ENCODE data around the gene MIER2.

MIER2 gene

DNA sequence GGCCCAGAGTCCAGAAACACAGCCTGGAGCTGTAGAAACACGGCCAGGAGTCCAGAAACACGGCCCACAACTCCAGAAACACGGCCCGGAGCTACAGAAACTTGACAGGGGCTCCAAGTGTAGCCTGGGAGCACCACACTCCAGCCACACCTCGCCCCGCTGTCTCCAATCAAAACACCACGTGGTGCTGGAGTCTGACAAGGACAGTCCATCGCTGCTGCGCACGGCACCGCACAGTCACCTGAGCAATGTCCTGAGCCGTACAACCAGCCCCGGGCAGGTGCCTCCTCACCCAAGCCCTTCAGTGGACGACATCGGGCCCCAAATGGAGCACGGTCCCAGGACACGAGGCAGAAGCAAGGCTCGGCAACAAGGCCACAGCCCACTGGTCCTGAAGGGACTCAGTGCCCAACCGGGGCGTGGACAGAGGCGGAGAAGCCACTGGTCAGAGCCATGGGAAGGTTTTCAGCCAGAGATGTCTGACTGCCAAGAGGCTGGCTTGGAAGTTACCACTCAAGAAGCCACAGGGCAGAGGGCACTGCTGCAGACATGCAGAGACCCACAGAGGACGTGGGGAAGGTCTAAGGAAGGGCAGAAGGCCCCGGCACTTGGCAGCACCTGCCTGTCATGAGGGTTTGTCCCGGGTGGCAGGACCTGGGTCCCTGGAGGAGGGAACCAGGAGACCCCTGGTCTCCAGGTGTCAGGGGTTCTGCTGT, 33.7 kb downstream of the MIER2 start:
- Histone ChIP-seq H3K4me1 (ENCODE audit: low read depth, poor library complexity, severe bottlenecking) (no peaks in the 10 kb centered on the region), H4K20me1 (ENCODE audit: insufficient read depth) (no peaks in the 10 kb centered on the region), H3K4me2 (no peak overlapping the region), H3K79me2 (ENCODE audit: insufficient read depth, low read depth) (no peaks in the 10 kb centered on the region), H3K4me3 (IDR thresholded peaks at IDR 0.05; ENCODE audit: insufficient read depth, low read depth, low read length) (no peak overlapping the region), H3K36me3 (ENCODE audit: insufficient read depth) (no peaks in the 10 kb centered on the region), H3K9ac (no peak overlapping the region), H3K27ac (no peak overlapping the region), H3K27me3 (ENCODE audit: insufficient read depth, low read depth) (no peaks in the 10 kb centered on the region), H2AFZ (ENCODE audit: low read depth) (no peak overlapping the region)
- TF ChIP-seq, protein P1, sequence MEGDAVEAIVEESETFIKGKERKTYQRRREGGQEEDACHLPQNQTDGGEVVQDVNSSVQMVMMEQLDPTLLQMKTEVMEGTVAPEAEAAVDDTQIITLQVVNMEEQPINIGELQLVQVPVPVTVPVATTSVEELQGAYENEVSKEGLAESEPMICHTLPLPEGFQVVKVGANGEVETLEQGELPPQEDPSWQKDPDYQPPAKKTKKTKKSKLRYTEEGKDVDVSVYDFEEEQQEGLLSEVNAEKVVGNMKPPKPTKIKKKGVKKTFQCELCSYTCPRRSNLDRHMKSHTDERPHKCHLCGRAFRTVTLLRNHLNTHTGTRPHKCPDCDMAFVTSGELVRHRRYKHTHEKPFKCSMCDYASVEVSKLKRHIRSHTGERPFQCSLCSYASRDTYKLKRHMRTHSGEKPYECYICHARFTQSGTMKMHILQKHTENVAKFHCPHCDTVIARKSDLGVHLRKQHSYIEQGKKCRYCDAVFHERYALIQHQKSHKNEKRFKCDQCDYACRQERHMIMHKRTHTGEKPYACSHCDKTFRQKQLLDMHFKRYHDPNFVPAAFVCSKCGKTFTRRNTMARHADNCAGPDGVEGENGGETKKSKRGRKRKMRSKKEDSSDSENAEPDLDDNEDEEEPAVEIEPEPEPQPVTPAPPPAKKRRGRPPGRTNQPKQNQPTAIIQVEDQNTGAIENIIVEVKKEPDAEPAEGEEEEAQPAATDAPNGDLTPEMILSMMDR (conservative IDR thresholded peaks at IDR 0.05; ENCODE audit: low read depth, low read length) = no peak

DNA sequence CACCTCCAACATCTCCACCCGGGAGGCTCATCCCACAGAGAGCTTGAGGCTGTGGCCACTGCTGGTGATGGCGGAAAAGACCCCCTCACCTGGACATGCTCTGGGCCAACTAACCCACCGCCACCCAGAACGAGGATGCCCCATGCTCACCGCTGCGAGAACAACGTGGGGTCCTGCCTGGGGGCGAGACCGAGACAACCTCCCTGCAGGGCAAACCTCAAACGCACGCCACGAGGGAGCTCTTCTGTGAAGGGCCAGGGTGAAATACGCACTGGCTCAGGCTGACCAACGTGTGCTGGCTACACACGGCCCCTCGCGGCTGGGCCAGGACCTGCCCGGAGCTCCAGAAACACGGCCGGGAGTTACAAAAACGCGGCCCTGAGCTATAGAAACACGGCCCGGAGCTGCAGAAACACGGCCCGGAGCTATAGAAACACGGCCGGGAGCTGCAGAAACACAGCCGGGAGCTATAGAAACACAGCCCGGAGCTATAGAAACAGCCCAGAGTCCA, 34.4 kb downstream of the MIER2 start:
- H3K27me3 ChIP-seq (ENCODE audit: insufficient read depth, low read depth) = no peaks in the 10 kb centered on the region
- H3K4me1 ChIP-seq (ENCODE audit: low read depth, poor library complexity, severe bottlenecking) = no peaks in the 10 kb centered on the region
- H3K36me3 ChIP-seq (ENCODE audit: insufficient read depth) = no peaks in the 10 kb centered on the region
- H3K9ac ChIP-seq = no peak overlapping the region
- no peak overlapping the region for H2AFZ ChIP-seq (ENCODE audit: low read depth)
- H3K4me2 ChIP-seq = no peak overlapping the region
- H3K27ac ChIP-seq = no peak overlapping the region
- H3K4me3 ChIP-seq (IDR thresholded peaks at IDR 0.05; ENCODE audit: insufficient read depth, low read depth, low read length) = no peak overlapping the region
- H4K20me1 ChIP-seq (ENCODE audit: insufficient read depth) = no peaks in the 10 kb centered on the region
- no peaks in the 10 kb centered on the region for H3K79me2 ChIP-seq (ENCODE audit: insufficient read depth, low read depth)
- TF ChIP-seq, protein P1 (conservative IDR thresholded peaks at IDR 0.05; ENCODE audit: low read depth, low read length) = no peak

DNA sequence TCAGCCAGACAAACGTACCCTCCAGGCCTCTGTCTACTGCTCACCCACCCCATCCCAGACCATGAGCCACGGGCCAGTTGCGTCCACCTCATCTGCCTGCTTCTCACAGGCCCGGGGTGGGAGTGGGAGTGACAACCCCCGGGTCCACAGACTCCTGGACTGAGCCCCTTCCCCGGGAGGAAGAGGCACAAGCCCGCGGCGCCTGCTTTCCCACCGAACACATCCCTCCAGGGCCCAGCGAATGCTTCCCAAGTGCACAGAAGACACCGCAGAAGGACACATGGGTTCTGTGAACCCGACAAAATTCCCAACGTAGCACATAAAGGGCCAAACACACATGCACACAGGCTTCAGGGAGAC, 35.4 kb downstream of the MIER2 start:
- TF ChIP-seq, protein P1 (conservative IDR thresholded peaks at IDR 0.05; ENCODE audit: low read depth, low read length) = no peak
- H3K36me3 ChIP-seq (ENCODE audit: insufficient read depth) = no peaks in the 10 kb centered on the region
- H3K27ac ChIP-seq = no peak overlapping the region
- H3K4me1 ChIP-seq (ENCODE audit: low read depth, poor library complexity, severe bottlenecking) = no peaks in the 10 kb centered on the region
- no peak overlapping the region for H2AFZ ChIP-seq (ENCODE audit: low read depth)
- no peak overlapping the region for H3K4me3 ChIP-seq (IDR thresholded peaks at IDR 0.05; ENCODE audit: insufficient read depth, low read depth, low read length)
- H3K27me3 ChIP-seq (ENCODE audit: insufficient read depth, low read depth) = no peaks in the 10 kb centered on the region
- no peaks in the 10 kb centered on the region for H3K79me2 ChIP-seq (ENCODE audit: insufficient read depth, low read depth)
- H4K20me1 ChIP-seq (ENCODE audit: insufficient read depth) = no peaks in the 10 kb centered on the region
- H3K9ac ChIP-seq = no peak overlapping the region
- H3K4me2 ChIP-seq = no peak overlapping the region

DNA sequence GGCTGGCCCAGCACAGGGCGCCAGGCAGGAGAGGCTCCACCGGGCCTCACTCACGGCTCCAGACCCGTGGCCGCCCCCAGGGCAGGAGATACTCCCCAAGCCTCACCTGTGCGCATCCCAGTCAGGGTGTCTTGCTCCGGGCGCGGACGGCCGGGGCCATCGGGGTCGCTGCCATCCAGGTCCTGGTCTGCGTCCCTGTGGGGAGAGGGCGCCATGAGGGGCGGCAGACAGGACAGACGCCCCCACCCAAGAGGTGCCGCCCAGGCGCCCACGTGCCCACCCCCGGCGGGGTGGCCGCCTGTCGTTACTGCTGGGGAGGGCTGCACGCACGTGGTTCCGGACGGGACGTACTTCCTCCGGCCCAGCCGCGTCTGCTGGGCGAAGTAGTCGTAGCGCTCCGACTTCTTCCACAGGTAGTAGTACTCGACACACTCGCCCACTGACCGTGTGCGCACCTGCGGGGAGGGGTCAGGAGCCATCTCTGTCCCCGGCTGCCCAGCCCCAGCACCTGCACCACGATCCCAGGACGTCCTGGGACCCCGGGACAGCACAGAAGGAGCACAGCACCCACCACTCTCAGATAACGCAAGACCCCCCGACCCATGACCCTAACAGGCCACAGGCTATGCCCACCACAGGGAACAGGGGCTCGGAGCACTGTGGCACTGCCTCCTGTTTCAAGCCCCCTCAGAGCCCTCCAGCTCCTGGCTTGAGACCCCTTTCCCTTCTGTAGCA, 36.0 kb downstream of the MIER2 start:
- no peaks in the 10 kb centered on the region for H3K27me3 ChIP-seq (ENCODE audit: insufficient read depth, low read depth)
- no peaks in the 10 kb centered on the region for H4K20me1 ChIP-seq (ENCODE audit: insufficient read depth)
- TF ChIP-seq, protein P1 (conservative IDR thresholded peaks at IDR 0.05; ENCODE audit: low read depth, low read length) = no peak
- no peaks in the 10 kb centered on the region for H3K4me1 ChIP-seq (ENCODE audit: low read depth, poor library complexity, severe bottlenecking)
- no peaks in the 10 kb centered on the region for H3K36me3 ChIP-seq (ENCODE audit: insufficient read depth)
- H2AFZ ChIP-seq (ENCODE audit: low read depth) = no peak overlapping the region
- H3K9ac ChIP-seq = no peak overlapping the region
- no peaks in the 10 kb centered on the region for H3K79me2 ChIP-seq (ENCODE audit: insufficient read depth, low read depth)
- no peak overlapping the region for H3K27ac ChIP-seq
- no peak overlapping the region for H3K4me2 ChIP-seq
- no peak overlapping the region for H3K4me3 ChIP-seq (IDR thresholded peaks at IDR 0.05; ENCODE audit: insufficient read depth, low read depth, low read length)
